SJCRH30 (cell line): Measurements from ENCODE around the gene MTRF1L. TPM values are rescaled to one million over a fixed set of nuclear protein-coding genes. Genes with fewer than 3 reads are reported as not detected.
"Not testable (repeated sequence)": the region's sequence is repeated elsewhere in the genome, so short reads cannot be mapped to it uniquely, and the experiment has no call there.

Source experiments
- DNase-seq, 2 experiments: peaks; one replicate each; pipeline ENCODE4 v3.0.0-alpha.2; 2015 to 2020
- H3K27ac ChIP-seq: fragments of 250-450 bp; sonication (Bioruptor Pico); 2 replicates; pipeline ENCODE4 v1.5.1; 2020; ENCODE audit warnings: mild to moderate bottlenecking, moderate library complexity
- H3K27me3 ChIP-seq: fragments of 250-450 bp; sonication (Bioruptor Pico); 2 replicates; pipeline ENCODE4 v1.5.1; 2020; ENCODE audit warnings: mild to moderate bottlenecking, moderate library complexity
- H3K36me3 ChIP-seq: fragments of 250-450 bp; sonication (Bioruptor Pico); 2 replicates; pipeline ENCODE4 v1.5.1; 2020; ENCODE audit warnings: mild to moderate bottlenecking, moderate library complexity
- H3K4me1 ChIP-seq: fragments of 250-450 bp; sonication (Bioruptor Pico); 2 replicates; pipeline ENCODE4 v1.5.1; 2020; ENCODE audit warnings: mild to moderate bottlenecking, moderate library complexity
- H3K4me3 ChIP-seq: fragments of 250-450 bp; sonication (Bioruptor Pico); 2 replicates; pipeline ENCODE4 v1.5.1; 2020; ENCODE audit warnings: mild to moderate bottlenecking, moderate library complexity
- H3K9me3 ChIP-seq: fragments of 250-450 bp; sonication (Bioruptor Pico); replicated peaks from 2 replicates; pipeline ENCODE4 v1.5.1; 2020; ENCODE audit warnings: mild to moderate bottlenecking, moderate library complexity
- total RNA-seq: library from RNA; depleted of rRNA; stranded (reverse); fragments of >200 nt; shearing (Covaris generic); gene quantifications from 2 replicates; pipeline ENCODE4 v1.2.3, GENCODE V29; 2014

The MTRF1L gene
- total RNA-seq, 1 experiment from 2014 or later = 26.0 TPM

- not testable (repeated sequence) for H3K4me1 ChIP-seq, H3K4me3 ChIP-seq, DNase-seq, H3K27me3 ChIP-seq, H3K27ac ChIP-seq, H3K9me3 ChIP-seq
- H3K36me3 ChIP-seq = peaks cover 24% of the 10 kb centered on the region
These were observed 36.2 kb downstream of the MTRF1L start for GRCh38 chr6:152966168-152966894.

GRCh38 chr6:152959333-152959732, 43.2 kb downstream of the MTRF1L start:
- H3K4me3 ChIP-seq = no peak overlapping the region
- no peaks in the 10 kb centered on the region for H3K36me3 ChIP-seq
- H3K9me3 ChIP-seq = no peaks in the 10 kb centered on the region
- H3K27ac ChIP-seq = no peak overlapping the region
- no peaks in the 10 kb centered on the region for H3K4me1 ChIP-seq
- H3K27me3 ChIP-seq = no peaks in the 10 kb centered on the region
- no peak for DNase-seq

- Histone ChIP-seq H3K27ac (no peak overlapping the region), H3K27me3 (no peaks in the 10 kb centered on the region), H3K4me3 (no peak overlapping the region), H3K4me1 (no peaks in the 10 kb centered on the region), H3K36me3 (no peaks in the 10 kb centered on the region), H3K9me3 (no peaks in the 10 kb centered on the region)
- no peak for DNase-seq
These were observed 44.7 kb downstream of the MTRF1L start for GRCh38 chr6:152957796-152958195.

- Histone ChIP-seq H3K36me3 (no peaks in the 10 kb centered on the region), H3K9me3 (no peaks in the 10 kb centered on the region), H3K4me3 (no peak overlapping the region), H3K27ac (no peak overlapping the region), H3K27me3 (no peaks in the 10 kb centered on the region), H3K4me1 (peaks cover 7% of the 10 kb centered on the region; the same call in 1 of the 2 replicates)
- DNase-seq = no peak
These were observed 48.1 kb downstream of the MTRF1L start for GRCh38 chr6:152954443-152954842.

- peak in 1 of 2 experiments; percentile 52 for DNase-seq
- H3K4me1 ChIP-seq = peaks cover 7% of the 10 kb centered on the region; the same call in 1 of the 2 replicates
- H3K9me3 ChIP-seq = no peaks in the 10 kb centered on the region
- H3K4me3 ChIP-seq = no peak overlapping the region
- no peaks in the 10 kb centered on the region for H3K27me3 ChIP-seq
- no peak overlapping the region for H3K27ac ChIP-seq
- H3K36me3 ChIP-seq = no peaks in the 10 kb centered on the region
These were observed 49.5 kb downstream of the MTRF1L start for GRCh38 chr6:152952866-152953509.

- Histone ChIP-seq H3K27ac (no peak overlapping the region), H3K9me3 (no peaks in the 10 kb centered on the region), H3K4me3 (no peak overlapping the region), H3K27me3 (no peaks in the 10 kb centered on the region), H3K4me1 (peaks cover 7% of the 10 kb centered on the region; the same call in 1 of the 2 replicates), H3K36me3 (no peaks in the 10 kb centered on the region)
- no peak for DNase-seq
These were observed 50.5 kb downstream of the MTRF1L start for GRCh38 chr6:152952045-152952444.

- H3K27ac ChIP-seq = no peak overlapping the region
- H3K4me3 ChIP-seq = no peak overlapping the region
- H3K36me3 ChIP-seq = no peaks in the 10 kb centered on the region
- DNase-seq = no peak
- H3K4me1 ChIP-seq = peaks cover 7% of the 10 kb centered on the region; the same call in 1 of the 2 replicates
- H3K27me3 ChIP-seq = no peaks in the 10 kb centered on the region
- no peaks in the 10 kb centered on the region for H3K9me3 ChIP-seq
These were observed 52.3 kb downstream of the MTRF1L start for GRCh38 chr6:152950240-152950639.

GRCh38 chr6:152948150-152948768, 54.2 kb downstream of the MTRF1L start:
- no peak overlapping the region for H3K4me3 ChIP-seq
- no peaks in the 10 kb centered on the region for H3K36me3 ChIP-seq
- DNase-seq = peak; percentile 7 to 71
- peaks cover 7% of the 10 kb centered on the region; the same call in 1 of the 2 replicates for H3K4me1 ChIP-seq
- no peaks in the 10 kb centered on the region for H3K9me3 ChIP-seq
- no peak overlapping the region for H3K27ac ChIP-seq
- H3K27me3 ChIP-seq = no peaks in the 10 kb centered on the region

GRCh38 chr6:152946995-152947394, 55.5 kb downstream of the MTRF1L start:
- H3K4me3 ChIP-seq = no peak overlapping the region
- H3K4me1 ChIP-seq = peaks cover 3% of the 10 kb centered on the region; the same call in 1 of the 2 replicates
- DNase-seq = no peak
- H3K27me3 ChIP-seq = no peaks in the 10 kb centered on the region
- no peaks in the 10 kb centered on the region for H3K36me3 ChIP-seq
- H3K27ac ChIP-seq = no peak overlapping the region
- H3K9me3 ChIP-seq = no peaks in the 10 kb centered on the region

GRCh38 chr6:152946484-152946883, 56.0 kb downstream of the MTRF1L start:
- no peak overlapping the region for H3K27ac ChIP-seq
- no peaks in the 10 kb centered on the region for H3K27me3 ChIP-seq
- no peaks in the 10 kb centered on the region for H3K4me1 ChIP-seq
- H3K9me3 ChIP-seq = no peaks in the 10 kb centered on the region
- H3K36me3 ChIP-seq = no peaks in the 10 kb centered on the region
- H3K4me3 ChIP-seq = no peak overlapping the region
- DNase-seq = no peak

- Histone ChIP-seq H3K27ac (no peak overlapping the region), H3K4me1 (no peaks in the 10 kb centered on the region), H3K9me3 (no peaks in the 10 kb centered on the region), H3K4me3 (no peak overlapping the region), H3K27me3 (no peaks in the 10 kb centered on the region), H3K36me3 (no peaks in the 10 kb centered on the region)
- DNase-seq = no peak
These were observed 59.1 kb downstream of the MTRF1L start for GRCh38 chr6:152943260-152943897.

- no peaks in the 10 kb centered on the region for H3K27me3 ChIP-seq
- H3K36me3 ChIP-seq = no peaks in the 10 kb centered on the region
These were observed 60.1 kb downstream of the MTRF1L start for GRCh38 chr6:152942319-152942869.

GRCh38 chr6:152941746-152942145, 60.8 kb downstream of the MTRF1L start:
- Histone ChIP-seq H3K4me1 (no peaks in the 10 kb centered on the region), H3K27me3 (no peaks in the 10 kb centered on the region), H3K9me3 (no peaks in the 10 kb centered on the region)

More at GRCh38 chr6:152942319-152942869, 60.1 kb downstream of the MTRF1L start:
- no peak overlapping the region for H3K27ac ChIP-seq
- H3K9me3 ChIP-seq = no peaks in the 10 kb centered on the region
- no peaks in the 10 kb centered on the region for H3K4me1 ChIP-seq
- no peak for DNase-seq
- no peak overlapping the region for H3K4me3 ChIP-seq

More at GRCh38 chr6:152941746-152942145, 60.8 kb downstream of the MTRF1L start:
- DNase-seq = no peak
- no peak overlapping the region for H3K27ac ChIP-seq
- no peaks in the 10 kb centered on the region for H3K36me3 ChIP-seq
- H3K4me3 ChIP-seq = no peak overlapping the region
